GM10847 (cell line): ENCODE data around the gene STXBP1.

Experiments
- POLR2A ChIP-seq: IDR thresholded peaks from 2 replicates; pipeline ENCODE4 v1.6.1; 2011; ENCODE audit not compliant: insufficient read length; ENCODE audit errors: extremely low read depth

The STXBP1 gene

DNA sequence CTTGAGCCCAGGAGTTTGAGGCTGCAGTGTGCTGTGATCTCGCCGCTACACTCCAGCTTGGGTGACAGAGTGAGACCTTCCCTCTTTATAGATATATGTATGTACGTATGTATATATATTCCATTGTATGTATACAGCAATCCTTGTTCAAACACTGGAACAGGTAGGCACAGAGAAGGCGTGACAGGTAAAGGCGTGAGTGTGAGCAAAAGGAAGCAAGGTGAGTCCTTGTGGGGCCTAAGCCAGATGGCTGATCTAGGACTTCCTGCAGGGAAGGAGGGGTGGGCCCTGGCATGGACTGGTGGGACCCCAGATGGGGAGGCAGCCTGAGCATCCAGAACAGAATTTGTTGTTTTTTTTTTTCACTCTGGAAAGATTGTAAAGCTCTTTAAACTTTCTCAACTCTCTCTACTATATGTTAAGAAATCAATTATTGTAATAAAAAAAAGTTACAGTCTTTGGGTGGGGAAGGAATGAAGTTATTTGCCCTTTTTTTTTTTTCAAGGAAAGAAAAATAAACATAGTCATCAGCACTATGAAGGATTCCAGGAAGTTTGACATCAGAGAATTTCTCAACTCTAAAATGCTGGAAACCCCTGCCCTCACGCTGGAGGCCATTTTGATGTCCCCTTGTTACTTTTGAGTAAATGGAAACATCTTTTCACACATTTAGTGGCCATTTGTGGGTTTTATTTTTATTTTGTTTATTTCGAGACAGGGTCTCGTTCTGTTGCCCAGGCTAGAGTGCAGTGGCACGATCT lies 38.9 kb upstream of the STXBP1 start:
- TF ChIP-seq POLR2A = no peak

DNA sequence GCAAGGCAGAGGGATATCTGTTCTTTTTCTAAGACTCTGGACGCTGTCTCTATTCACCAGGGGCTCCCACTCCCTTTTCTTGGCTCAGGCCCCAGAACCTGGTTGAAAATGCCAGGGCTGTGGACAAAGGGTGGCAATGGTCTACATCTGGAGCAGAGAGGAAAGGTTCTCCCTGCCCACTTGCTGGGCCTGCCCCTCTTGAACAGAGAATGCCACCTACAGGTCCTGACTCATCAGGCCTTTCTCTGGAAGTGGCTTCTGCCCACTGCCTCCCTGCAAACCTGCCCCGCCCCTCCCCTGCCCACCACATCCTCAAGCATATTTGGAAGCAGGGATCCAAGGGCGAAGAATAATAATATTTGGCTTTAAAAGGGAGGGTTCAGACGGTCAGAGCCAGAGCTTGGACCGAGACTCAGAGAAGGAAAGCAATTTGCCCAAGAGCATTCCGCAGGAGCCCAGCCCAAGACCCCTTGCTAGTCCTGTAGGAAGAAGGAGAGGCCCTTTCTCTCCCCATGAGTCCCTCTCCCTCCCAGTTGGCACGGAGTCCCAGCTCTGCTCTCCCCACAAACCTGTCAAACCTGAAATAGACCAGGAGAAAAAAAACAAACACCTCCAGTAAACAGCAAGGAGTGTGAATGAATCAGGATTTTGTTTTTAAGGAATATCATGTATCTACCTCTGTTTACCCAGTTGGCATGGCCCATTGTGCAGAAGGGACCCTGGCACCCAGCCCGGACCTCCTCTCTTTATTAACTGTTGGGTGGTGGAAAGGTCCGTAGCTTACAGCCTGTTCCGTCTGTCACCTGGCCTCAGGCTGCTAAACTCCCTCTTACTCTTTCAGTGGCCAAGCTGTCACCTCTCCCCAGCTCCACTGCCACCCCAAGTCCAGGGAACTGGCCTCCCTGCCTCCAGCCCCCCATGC lies 37.7 kb upstream of the STXBP1 start:
- TF ChIP-seq POLR2A = no peak

DNA sequence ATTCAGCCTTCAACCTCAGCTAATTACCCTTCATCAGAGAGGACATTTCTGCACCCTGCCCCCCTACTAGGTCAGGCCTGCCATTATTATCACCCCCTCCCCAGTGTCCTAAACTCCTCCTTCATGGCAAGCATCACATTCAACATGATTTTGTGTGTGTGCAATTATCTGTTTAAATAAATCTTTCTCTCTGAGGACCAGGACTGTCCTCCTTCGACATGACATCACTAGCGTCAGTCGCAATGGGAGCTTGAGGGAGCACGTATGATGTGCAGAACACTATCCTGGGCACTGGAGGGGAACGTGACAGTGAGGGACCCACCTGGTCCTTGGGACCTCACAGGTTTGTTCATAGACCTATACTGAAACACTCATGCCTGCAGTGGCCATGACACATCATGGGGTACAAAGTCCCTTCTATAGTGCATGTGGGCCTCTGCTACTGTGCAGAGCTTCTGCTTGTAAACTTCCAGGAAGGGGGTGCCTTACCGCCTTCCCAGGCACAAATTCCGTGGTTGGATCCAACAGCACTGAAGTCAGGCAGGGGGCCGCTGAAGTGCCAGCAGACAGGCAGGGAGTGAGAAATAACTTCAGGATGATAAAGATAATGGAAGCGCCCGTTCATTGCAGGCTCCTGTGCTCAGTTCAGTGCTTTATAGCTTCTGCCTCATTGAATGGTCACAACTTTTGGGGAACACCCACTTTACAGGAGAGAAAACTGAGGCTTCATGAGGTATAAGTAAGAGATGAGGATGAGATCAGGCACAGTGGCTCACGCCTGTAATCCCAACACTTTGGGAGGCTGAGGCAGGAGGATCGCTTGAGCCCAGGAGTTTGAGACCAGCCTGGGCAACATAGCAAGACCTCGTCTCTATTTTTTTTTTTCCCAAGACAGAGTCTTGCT lies 36.0 kb upstream of the STXBP1 start:
- no peak for TF ChIP-seq POLR2A

DNA sequence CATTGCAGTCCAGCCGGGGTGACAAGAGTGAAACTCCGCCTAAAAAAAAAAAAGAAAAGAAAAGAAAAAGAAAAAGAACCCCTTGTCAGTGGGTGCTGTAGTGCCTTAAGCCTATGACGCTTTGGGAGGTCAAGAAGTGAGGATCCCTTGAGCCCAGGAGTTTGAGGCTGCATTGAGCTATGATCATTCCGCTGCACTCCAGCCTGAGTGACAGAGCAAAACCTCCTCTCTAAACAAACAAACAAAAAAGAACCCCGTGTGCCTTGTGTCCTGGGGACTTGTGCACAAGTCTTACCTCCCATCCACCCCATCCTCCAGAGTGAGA lies 33.5 kb upstream of the STXBP1 start:
- no peak for TF ChIP-seq POLR2A

DNA sequence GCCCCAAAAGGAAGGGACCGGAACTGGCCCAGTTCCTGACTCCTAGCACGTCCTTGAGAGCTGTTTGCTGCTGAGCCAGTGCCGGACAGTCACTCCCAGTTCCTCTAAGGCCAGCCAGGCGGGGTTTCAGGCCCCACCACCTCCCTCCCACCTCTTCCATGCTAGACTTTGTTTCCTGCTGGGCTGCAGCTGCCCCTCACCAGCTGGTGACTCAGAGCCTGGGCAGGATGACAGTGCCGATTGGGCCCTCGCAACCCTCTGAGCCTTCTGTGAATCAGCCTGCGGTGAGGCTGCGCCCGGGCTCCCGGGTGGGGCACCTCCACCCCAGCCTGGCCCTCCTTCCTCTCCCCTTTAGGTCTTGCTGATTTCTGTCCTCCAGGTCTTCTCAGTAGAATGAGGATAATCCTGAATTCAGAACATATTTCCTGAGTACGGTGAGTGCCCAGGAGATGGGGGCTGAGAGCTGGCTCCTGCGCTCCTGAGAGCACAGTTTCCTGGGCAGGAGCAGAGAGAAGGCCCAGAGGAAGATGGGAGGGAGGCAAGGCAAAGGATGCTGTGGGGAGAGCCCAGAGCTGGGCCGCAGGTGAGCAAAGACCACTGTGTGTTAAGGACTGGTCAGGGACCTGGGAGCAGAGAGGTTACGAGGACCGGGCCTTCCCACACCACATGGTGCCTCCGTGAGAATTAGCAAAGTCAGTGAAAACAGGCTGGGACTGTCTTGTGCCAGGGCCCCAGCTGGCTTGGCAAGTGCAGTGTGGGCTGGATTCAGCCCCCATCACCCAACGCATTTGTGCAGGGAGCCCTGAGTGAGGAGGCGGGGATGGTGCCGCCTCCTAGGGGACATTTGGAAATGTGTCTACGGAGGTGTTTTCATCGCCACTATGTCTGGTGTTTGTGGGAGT lies 32.9 kb upstream of the STXBP1 start:
- no peak for TF ChIP-seq POLR2A

DNA sequence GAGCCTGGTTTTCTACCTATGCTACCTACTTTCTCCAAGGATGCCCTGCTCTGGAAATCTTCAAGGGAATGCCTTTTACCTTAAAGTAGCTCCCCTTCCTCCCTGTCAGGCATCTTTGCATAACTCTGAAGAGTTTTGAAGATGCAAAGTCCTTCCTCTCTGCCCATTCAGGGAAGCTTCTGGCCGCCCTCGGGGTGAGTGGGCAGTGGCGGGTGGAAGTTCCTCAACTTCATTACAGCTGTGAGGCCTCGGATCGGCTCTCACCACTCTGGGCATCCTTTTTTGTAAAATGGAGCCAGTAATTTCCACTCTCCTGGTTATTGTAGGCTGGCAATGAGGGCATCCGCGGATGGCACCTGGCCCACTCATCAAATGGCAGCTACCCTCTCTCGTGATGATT lies 31.7 kb upstream of the STXBP1 start:
- TF ChIP-seq POLR2A = no peak

DNA sequence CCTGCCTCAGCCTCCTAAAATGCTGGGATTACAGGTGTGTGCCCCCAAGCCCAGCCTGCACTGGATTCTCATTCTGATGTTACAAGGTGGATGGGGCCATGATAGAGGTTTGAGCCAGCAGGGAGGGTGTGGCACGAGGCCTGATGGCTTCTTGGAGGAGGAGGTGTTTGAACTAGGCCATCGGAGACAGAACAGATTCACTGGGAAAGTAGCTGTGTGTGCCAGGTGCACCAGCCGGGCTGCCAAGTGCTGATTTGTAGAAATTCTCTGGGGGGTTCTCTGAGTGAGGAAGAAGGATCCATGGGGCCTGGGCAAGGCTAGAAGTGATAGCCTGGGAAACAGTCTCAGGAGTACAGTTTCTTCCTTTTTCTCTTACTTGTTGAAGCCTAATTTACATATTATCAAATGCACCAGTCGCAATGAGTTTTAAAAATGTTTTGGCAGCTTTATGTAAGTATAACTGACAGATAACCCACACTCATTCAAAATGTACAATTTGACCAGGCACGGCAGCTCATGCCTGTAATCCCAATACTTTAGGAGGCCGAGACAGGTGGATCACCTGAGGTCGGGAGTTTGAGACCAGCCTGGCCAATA lies 31.1 kb upstream of the STXBP1 start:
- TF ChIP-seq POLR2A = no peak

DNA sequence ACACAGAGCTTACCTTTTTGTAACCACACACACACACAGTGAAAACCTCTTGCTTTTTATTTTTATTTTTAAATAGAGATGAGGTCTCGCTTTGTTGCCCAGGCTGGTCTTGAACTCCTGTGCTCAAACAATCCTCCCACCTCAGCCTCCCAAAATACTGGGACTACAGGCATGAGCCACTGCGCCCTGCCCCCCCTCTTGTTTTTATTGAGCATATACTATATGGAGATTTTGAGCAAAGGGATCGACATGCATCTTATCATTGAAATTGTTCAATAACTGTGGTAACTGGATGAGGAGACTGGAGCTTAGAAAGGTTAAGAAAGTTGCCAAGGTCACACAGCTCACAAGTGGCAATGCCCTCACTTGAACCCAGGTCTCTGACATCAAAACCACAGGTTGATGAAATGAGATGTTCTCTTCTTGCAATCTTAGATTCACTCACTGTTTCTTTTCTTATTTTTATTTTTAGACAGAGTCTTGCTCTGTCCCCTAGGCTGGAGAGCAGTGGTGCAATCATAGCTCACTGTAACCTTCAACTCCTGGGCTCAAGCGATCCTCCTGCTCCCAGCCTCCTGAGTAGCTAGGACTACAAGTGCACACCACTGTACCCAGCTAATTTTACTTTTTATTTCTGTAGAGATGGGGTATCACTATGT lies 26.8 kb upstream of the STXBP1 start:
- no peak for TF ChIP-seq POLR2A

DNA sequence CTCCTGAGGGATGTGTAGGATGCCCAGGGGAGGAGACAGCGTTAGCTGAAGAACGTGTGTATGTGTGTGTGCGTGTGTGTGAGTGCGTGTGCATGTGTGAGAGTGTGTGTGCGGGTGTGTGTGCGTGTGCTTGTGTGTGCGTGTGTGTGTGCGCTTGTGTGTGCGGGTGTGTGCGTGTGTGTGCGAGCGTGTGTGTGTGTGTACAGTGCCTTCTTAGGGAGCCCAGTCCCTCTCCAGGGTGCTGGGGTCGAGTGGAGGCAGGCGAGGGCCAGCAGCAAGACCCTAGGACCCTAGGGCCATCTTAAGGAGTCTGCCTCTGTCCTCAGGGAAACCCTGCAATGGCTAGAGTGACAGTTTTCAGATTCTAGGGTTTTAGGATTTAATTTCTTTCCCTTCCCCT lies 26.0 kb upstream of the STXBP1 start:
- no peak for TF ChIP-seq POLR2A

DNA sequence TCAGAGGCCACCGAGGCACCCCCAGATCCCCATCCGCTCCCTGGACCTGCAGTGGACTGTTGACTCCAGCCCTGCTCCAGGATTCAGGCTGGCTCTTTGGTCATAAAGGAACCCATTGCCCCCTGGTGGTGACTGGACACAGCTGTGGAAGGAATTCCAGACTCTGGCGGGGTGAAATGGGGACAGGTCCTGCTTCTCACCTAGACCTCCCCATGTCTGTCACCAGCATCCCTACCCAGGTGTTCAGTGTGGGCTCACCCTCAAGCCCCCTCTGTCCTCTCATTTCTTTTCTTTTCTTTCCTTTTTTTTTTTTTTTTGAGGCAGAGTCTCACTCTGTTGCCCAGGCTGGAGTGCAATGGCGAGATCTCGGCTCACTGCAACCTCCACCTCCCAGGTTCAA lies 25.5 kb upstream of the STXBP1 start:
- no peak for TF ChIP-seq POLR2A

DNA sequence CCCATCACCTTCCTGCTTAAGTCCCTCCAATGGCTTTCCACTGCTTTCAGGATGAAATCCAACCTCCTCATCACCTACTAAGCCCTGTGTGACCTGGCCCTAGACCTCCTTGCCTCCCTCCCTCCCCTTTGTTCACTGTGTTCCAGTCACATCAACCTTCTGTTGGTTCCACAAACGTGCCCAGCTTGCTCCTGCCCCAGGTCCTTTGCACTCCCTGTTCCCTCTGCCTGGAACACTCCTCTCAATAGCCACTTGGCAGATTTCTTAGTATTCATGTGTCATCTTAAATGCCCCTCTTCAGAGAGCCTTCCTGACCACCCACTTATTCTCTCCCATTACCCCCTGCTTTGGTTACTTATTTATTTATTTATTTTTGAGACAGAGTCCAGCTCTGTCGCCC lies 24.1 kb upstream of the STXBP1 start:
- TF ChIP-seq POLR2A = no peak

DNA sequence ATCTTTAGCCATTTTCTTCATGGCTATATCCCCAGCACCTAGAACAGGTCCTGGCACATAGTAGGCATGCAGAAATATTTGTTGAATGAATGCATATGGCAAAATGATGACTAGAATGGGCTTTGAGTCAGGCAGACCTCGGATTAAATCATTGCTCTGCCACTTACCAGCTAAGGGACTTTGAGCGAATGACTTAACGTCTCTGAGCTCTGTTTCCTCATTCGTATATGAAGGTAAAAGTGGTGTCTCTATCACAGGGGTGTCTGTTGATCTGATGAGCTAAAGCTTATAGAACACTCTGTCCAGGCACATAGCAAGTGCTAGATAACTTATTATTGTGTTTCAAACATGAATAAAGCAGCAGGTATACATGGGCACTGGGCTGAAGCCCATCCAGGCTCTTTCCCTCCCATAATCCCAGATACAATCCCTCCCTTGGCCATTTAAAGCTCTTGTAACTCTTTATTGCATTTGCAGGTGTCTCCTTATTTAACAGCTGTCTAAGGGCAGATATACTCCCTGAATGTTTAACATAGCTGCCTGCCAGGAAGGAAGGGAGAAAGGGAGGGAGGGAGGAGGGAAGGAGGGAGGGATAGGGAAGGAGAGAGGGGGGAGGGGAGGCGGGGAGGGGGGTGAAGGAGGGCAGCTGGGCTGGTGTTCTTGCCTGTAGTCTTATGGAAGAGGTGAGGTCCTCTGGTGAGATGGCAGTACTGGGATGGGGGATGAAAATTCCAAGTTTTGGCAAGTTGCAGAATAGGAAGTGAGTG lies 23.2 kb upstream of the STXBP1 start:
- TF ChIP-seq POLR2A = no peak

DNA sequence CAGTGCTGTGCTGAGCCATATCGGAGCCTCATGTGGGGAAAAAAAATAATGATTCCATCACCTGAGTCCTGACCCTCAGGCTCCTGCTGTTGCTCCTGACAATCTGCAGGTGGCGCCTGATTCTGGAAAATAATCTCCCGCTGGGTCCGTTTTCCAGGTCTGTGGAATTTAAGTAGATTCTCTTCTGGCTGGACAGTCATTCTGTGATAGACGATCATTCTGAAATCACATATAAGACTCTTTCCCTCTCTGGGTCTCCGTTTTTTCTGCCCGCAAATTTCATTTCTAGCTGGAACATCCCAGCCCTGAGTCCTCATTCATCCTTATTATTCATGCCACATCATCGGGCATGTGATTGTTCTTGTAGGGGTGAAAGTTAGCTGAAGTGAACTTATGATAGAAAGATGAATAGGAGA lies 22.1 kb upstream of the STXBP1 start:
- TF ChIP-seq POLR2A = no peak
